Loucy (cell line): Measurements from ENCODE around the gene ACBD7.

Experiments used
- H2AFZ ChIP-seq: fragments of 200-600 bp; sonication (generic); 2 replicates; pipeline ENCODE4 v1.6.0; 2016; ENCODE audit warnings: antibody characterized with exemption, mild to moderate bottlenecking, low read length, moderate library complexity
- H3F3A ChIP-seq: fragments of 200-600 bp; 2 replicates; pipeline ENCODE4 v1.6.0; 2016; ENCODE audit warnings: antibody characterized with exemption, low read depth, mild to moderate bottlenecking
- H3K27me3 ChIP-seq: fragments of 200-600 bp; sonication (generic); 2 replicates; pipeline ENCODE4 v1.6.1; 2014; ENCODE audit warnings: low read length, mild to moderate bottlenecking; ENCODE audit not compliant: insufficient read depth, poor library complexity, severe bottlenecking
- H3K36me3 ChIP-seq: fragments of 200-600 bp; sonication (generic); 2 replicates; pipeline ENCODE4 v1.6.1; 2016; ENCODE audit warnings: low read length; ENCODE audit not compliant: insufficient read depth
- H3K4me1 ChIP-seq: fragments of 200-600 bp; sonication (generic); 2 replicates; pipeline ENCODE4 v1.5.1; 2014; ENCODE audit warnings: low read length, mild to moderate bottlenecking; ENCODE audit not compliant: insufficient read depth, poor library complexity, severe bottlenecking
- H3K4me2 ChIP-seq: fragments of 200-600 bp; sonication (generic); 2 replicates; pipeline ENCODE4 v1.6.0; 2014; ENCODE audit warnings: antibody characterized with exemption, low read length, low read depth, mild to moderate bottlenecking; ENCODE audit not compliant: poor library complexity, severe bottlenecking
- H3K4me3 ChIP-seq: fragments of 200-600 bp; sonication (generic); 2 replicates; pipeline ENCODE4 v1.5.1; 2014; ENCODE audit warnings: low read length, mild to moderate bottlenecking, mixed read lengths; ENCODE audit not compliant: poor library complexity, severe bottlenecking
- H3K79me2 ChIP-seq: fragments of 200-600 bp; sonication (generic); 2 replicates; pipeline ENCODE4 v1.6.1; 2014; ENCODE audit warnings: low read length; ENCODE audit not compliant: insufficient read depth
- H3K9ac ChIP-seq: fragments of 200-600 bp; sonication (generic); 2 replicates; pipeline ENCODE4 v1.6.0; 2014; ENCODE audit warnings: mild to moderate bottlenecking, low read depth, low read length, moderate library complexity; ENCODE audit not compliant: poor library complexity, severe bottlenecking
- H3K9me2 ChIP-seq: fragments of 200-600 bp; sonication (generic); replicated peaks from 2 replicates; pipeline ENCODE4 v1.6.1; 2016; ENCODE audit warnings: low read depth, low read length, mixed read lengths
- H3K9me3 ChIP-seq: fragments of 200-600 bp; sonication (generic); 2 replicates; pipeline ENCODE4 v1.6.1; 2014; ENCODE audit warnings: mild to moderate bottlenecking, antibody characterized with exemption, low read length, low read depth; ENCODE audit not compliant: insufficient read depth
- H4K20me1 ChIP-seq: fragments of 200-600 bp; sonication (generic); 2 replicates; pipeline ENCODE4 v1.6.0; 2014; ENCODE audit warnings: antibody characterized with exemption, low read length, mild to moderate bottlenecking; ENCODE audit not compliant: insufficient read depth, poor library complexity, severe bottlenecking
- CTCF ChIP-seq: fragments of 200-600 bp; sonication (generic); conservative IDR thresholded peaks from 2 replicates; pipeline ENCODE4 v1.5.1; 2014; ENCODE audit warnings: mild to moderate bottlenecking, antibody characterized with exemption, low read length
- EZH2phosphoT487 ChIP-seq: fragments of 200-600 bp; IDR thresholded peaks from 2 replicates; pipeline ENCODE4 v1.6.1; 2018; ENCODE audit warnings: antibody characterized with exemption, mild to moderate bottlenecking, moderate library complexity, borderline replicate concordance

The ACBD7 gene

GRCh38 chr10:15075421-15075820 is 13.2 kb downstream of the ACBD7 start:
- no peaks in the 10 kb centered on the region for H3K79me2 ChIP-seq
- H3K27me3 ChIP-seq: no peaks in the 10 kb centered on the region
- TF ChIP-seq EZH2phosphoT487: no peak
- TF ChIP-seq CTCF: no peak
- H3K36me3 ChIP-seq: peaks cover 11% of the 10 kb centered on the region; the same call in 1 of the 2 replicates
- H4K20me1 ChIP-seq: no peaks in the 10 kb centered on the region
- no peaks in the 10 kb centered on the region for H3K9me2 ChIP-seq
- no peak overlapping the region for H3K4me2 ChIP-seq
- H3F3A ChIP-seq: no peaks in the 10 kb centered on the region
- no peak overlapping the region for H3K4me3 ChIP-seq
- no peak overlapping the region for H2AFZ ChIP-seq
- H3K9me3 ChIP-seq: no peaks in the 10 kb centered on the region
- H3K9ac ChIP-seq: no peak overlapping the region
- H3K4me1 ChIP-seq: no peaks in the 10 kb centered on the region

- Histone ChIP-seq H3K4me3 (no peak overlapping the region), H3K4me1 (no peaks in the 10 kb centered on the region), H3F3A (no peaks in the 10 kb centered on the region), H3K36me3 (0 out of 2 replicates have a peak, but pooled peaks cover 7% of the 10 kb centered on the region), H4K20me1 (no peaks in the 10 kb centered on the region), H3K4me2 (no peak overlapping the region), H3K79me2 (no peaks in the 10 kb centered on the region), H3K9me2 (no peaks in the 10 kb centered on the region), H3K9ac (no peak overlapping the region), H2AFZ (no peak overlapping the region), H3K27me3 (no peaks in the 10 kb centered on the region), H3K9me3 (no peaks in the 10 kb centered on the region)
- no peak for TF ChIP-seq EZH2phosphoT487
- TF ChIP-seq CTCF: no peak
Observed at GRCh38 chr10:15072358-15072757, 16.2 kb downstream of the ACBD7 start.

- TF ChIP-seq CTCF (no peak), EZH2phosphoT487 (no peak)
Observed at GRCh38 chr10:15069230-15069629, 19.3 kb downstream of the ACBD7 start.

More at GRCh38 chr10:15069230-15069629, 19.3 kb downstream of the ACBD7 start:
- Histone ChIP-seq H3K27me3 (no peaks in the 10 kb centered on the region), H3F3A (no peaks in the 10 kb centered on the region), H3K4me3 (no peak overlapping the region), H3K79me2 (no peaks in the 10 kb centered on the region), H4K20me1 (no peaks in the 10 kb centered on the region), H3K36me3 (no peaks in the 10 kb centered on the region), H3K4me1 (no peaks in the 10 kb centered on the region), H3K9ac (no peak overlapping the region), H2AFZ (no peak overlapping the region), H3K9me2 (no peaks in the 10 kb centered on the region), H3K9me3 (peaks cover 4% of the 10 kb centered on the region; the same call in 1 of the 2 replicates), H3K4me2 (no peak overlapping the region)
